Adrenal gland (tissue), 12 donors: ENCODE data around the gene GDF10. TPM values are rescaled to one million over a fixed set of nuclear protein-coding genes. Genes with fewer than 3 reads are reported as not detected.

Experiments
- DNase-seq, 7 donors: peaks; one replicate each; pipeline ENCODE4 v3.0.0-alpha.2; 2019 to 2020
- H3K27ac ChIP-seq, 5 donors: fragments of 200-600 bp; sonication (generic) in 4 of 5; 1 replicate in 3 of 5; 2 replicates in 2 of 5; pipeline versions ENCODE4 v1.5.1 to v1.8.0; 2016 to 2020; ENCODE audit warnings: mild to moderate bottlenecking in 1 of 5
- H3K27me3 ChIP-seq: fragments of 200-600 bp; 2 replicates; pipeline ENCODE4 v1.8.0; 2021
- H3K36me3 ChIP-seq, 2 donors: fragments of 200-600 bp; replicated peaks in 1 of 2; 1 replicate in 1 of 2; 2 replicates in 1 of 2; pipeline versions ENCODE4 v1.5.1 to v1.8.0; 2018 to 2022
- H3K4me1 ChIP-seq, 2 donors: fragments of 200-600 bp; replicated peaks in 1 of 2; 1 replicate in 1 of 2; 2 replicates in 1 of 2; pipeline versions ENCODE4 v1.5.1 to v1.8.0; 2018 to 2021
- H3K4me3 ChIP-seq, 4 donors: fragments of 200-600 bp; sonication (generic) in 3 of 4; one replicate each; pipeline ENCODE4 v1.5.1; 2016 to 2018
- H3K9me3 ChIP-seq, 3 donors: fragments of 200-600 bp; sonication (generic) in 1 of 3; replicated peaks in 1 of 3; 1 replicate in 2 of 3; 2 replicates in 1 of 3; pipeline versions ENCODE4 v1.5.1 to v1.8.0; 2016 to 2021
- POLR2A ChIP-seq, 2 donors: fragments of 450-650 bp; IDR thresholded peaks; one replicate each; pipeline ENCODE4 v1.6.1; 2017; ENCODE audit warnings: antibody characterized with exemption in 2 of 2, mild to moderate bottlenecking in 2 of 2, moderate library complexity in 1 of 2
- WGBS, 4 donors: extraction: QIAGEN DNeasy Blood & Tissue Kit in 2 of 4; methylation state at CpG; one replicate each; pipeline versions ENCODE4 v1.1.5 to v1.1.7; 2013 to 2017; 5-methylcytosine and 5-hydroxymethylcytosine counted together
- intact Hi-C, 2 donors: fragments of 100-400 bp; cut with DNase I; formaldehyde crosslinking; loops; one replicate each; pipeline versions ENCODE4 v1.14.1 to v1.15.0; 2022 to 2023
- polyA plus RNA-seq, 3 donors: library from polyadenylated mRNA; stranded (reverse); fragments of 200-250 nt in 2 of 3; fragments of 350-450 nt in 1 of 3; fragmentation: Illumina TruSeq in 1 of 3; extraction: RNeasy Lipid Tissue Mini Kit (QIAGEN cat#74804) in 1 of 3; gene quantifications; one replicate each; pipeline ENCODE4 v1.2.3, GENCODE V29; 2013 to 2014
- total RNA-seq, 9 donors: library from RNA; depleted of rRNA in 4 of 9; stranded (reverse); fragments of >200 nt in 4 of 9; fragments of 120-200 nt in 1 of 9; fragmentation: NEBNext Ultra II Directional in 1 of 9; extraction: Animal tissue kit (Norgen Biotek cat#: 25700) in 1 of 9; gene quantifications; one replicate each; pipeline versions ENCODE4 v1.1.0 to v1.2.4, GENCODE V29; 2013 to 2023
- TF ChIP-seq, protein P1 (sequence below), 6 experiments: fragments of 450-650 bp in 4 of 6; fragments of 200-600 bp in 2 of 6; sonication (generic) in 1 of 6; IDR thresholded peaks; 1 replicate in 5 of 6; 2 replicates in 1 of 6; pipeline versions ENCODE4 v1.5.1 to v1.8.0; 2016 to 2021; ENCODE audit warnings: antibody characterized with exemption in 6 of 6, mild to moderate bottlenecking in 2 of 6, moderate library complexity in 1 of 6
- donor health status: healthy with polysubstance abuse.
- donor health status: Bipolar disorder and iron deficiency.
- donor health status: DM: yes; HTN: yes; CAD: no.
- donor health status: DM: no; HTN: no; CAD: no.
- donor health status: DM: no; HTN: no; CAD: no.
- donor health status: DM: yes; HTN: yes; CAD: no.

The GDF10 gene
- total and polyA plus RNA-seq, 12 donors, result 0.06 to 8.5 (median 1.2) TPM; not detected in 1

DNA sequence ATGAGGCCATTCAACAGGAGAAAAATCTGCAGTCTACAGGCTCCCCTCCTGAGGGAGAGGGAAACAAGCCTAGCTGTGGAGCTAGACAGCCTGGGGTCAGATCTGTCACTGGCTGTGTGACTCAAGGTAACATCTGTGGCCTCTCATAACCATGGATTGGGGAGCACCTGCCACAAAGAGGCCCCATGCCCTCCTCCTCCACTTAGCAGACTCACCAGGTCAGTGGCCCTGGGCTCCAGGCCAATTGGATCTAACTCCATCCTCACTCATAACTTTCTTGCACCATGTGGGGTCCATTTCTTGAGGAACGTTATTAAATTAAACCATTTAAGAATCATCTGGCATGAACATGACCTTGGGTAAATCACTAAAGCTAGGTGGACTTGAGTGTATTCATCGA, 1.8 kb downstream of the GDF10 start:
- H3K4me3 ChIP-seq, result no peak overlapping the region
- intact Hi-C loops, result no loop called here
- 37 to 67% (median 54%) methylated on average over 2 of the region's 2 CpGs for WGBS, 4 donors

GRCh38 chr10:47303105-47303504, 3.1 kb downstream of the GDF10 start:
- 92 to 96% (median 94%) methylated on average over 7 of the region's 7 CpGs for WGBS, 4 donors
- intact Hi-C loops, result no loop called here
- peaks cover 15% of the 10 kb centered on the region for H3K27me3 ChIP-seq
- H3K27ac ChIP-seq, result no peak overlapping the region
- no peak for DNase-seq
- H3K36me3 ChIP-seq, result no peaks in the 10 kb centered on the region
- TF ChIP-seq, protein P1, sequence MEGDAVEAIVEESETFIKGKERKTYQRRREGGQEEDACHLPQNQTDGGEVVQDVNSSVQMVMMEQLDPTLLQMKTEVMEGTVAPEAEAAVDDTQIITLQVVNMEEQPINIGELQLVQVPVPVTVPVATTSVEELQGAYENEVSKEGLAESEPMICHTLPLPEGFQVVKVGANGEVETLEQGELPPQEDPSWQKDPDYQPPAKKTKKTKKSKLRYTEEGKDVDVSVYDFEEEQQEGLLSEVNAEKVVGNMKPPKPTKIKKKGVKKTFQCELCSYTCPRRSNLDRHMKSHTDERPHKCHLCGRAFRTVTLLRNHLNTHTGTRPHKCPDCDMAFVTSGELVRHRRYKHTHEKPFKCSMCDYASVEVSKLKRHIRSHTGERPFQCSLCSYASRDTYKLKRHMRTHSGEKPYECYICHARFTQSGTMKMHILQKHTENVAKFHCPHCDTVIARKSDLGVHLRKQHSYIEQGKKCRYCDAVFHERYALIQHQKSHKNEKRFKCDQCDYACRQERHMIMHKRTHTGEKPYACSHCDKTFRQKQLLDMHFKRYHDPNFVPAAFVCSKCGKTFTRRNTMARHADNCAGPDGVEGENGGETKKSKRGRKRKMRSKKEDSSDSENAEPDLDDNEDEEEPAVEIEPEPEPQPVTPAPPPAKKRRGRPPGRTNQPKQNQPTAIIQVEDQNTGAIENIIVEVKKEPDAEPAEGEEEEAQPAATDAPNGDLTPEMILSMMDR (IDR thresholded peaks at IDR 0.05), result no peak
- TF ChIP-seq POLR2A (IDR thresholded peaks at IDR 0.05), result no peak
- H3K4me1 ChIP-seq, result peaks cover 3 to 9% of the 10 kb centered on the region in 2 donors
- no peaks in the 10 kb centered on the region for H3K9me3 ChIP-seq
- no peak overlapping the region for H3K4me3 ChIP-seq

More for the DNA sequence above, 1.8 kb downstream of the GDF10 start:
- Histone ChIP-seq H3K36me3 (no peaks in the 10 kb centered on the region), H3K4me1 (peaks cover 3 to 9% of the 10 kb centered on the region in 2 donors), H3K27me3 (peaks cover 15% of the 10 kb centered on the region), H3K9me3 (no peaks in the 10 kb centered on the region), H3K27ac (no peak overlapping the region)
- no peak for DNase-seq
- TF ChIP-seq, protein P1 (IDR thresholded peaks at IDR 0.05), result no peak
- TF ChIP-seq POLR2A (IDR thresholded peaks at IDR 0.05), result no peak

DNA sequence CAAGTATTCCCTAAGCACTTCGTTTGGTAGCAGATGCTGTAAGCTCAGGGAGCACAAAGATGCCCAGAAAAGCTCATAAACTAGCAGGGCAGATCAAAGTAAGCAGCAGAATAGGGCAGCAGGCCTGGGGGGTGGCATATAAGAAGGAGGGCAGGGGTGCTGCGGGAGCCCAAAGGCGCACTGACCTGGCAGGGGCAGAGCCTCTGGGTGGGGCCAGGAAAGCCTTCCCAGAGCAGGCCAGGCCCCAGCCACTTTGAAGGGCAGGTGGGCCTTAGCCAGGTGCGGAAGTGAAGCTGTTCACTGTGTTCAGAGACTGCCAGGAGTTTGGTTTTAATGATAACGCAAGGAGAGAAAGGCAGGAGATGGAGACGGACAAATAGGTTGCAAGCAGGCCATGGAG, 3.9 kb downstream of the GDF10 start:
- peaks cover 15% of the 10 kb centered on the region for H3K27me3 ChIP-seq
- H3K9me3 ChIP-seq, result no peaks in the 10 kb centered on the region
- WGBS, 4 donors, result 91 to 94% (median 92%) methylated on average over 6 of the region's 6 CpGs
- peaks cover 3 to 9% of the 10 kb centered on the region in 2 donors for H3K4me1 ChIP-seq
- no peaks in the 10 kb centered on the region for H3K36me3 ChIP-seq
- intact Hi-C loops, result no loop called here
- DNase-seq, result no peak
- no peak overlapping the region for H3K4me3 ChIP-seq
- no peak overlapping the region for H3K27ac ChIP-seq
- TF ChIP-seq, protein P1 (IDR thresholded peaks at IDR 0.05), result no peak
- no peak for TF ChIP-seq POLR2A (IDR thresholded peaks at IDR 0.05)

DNA sequence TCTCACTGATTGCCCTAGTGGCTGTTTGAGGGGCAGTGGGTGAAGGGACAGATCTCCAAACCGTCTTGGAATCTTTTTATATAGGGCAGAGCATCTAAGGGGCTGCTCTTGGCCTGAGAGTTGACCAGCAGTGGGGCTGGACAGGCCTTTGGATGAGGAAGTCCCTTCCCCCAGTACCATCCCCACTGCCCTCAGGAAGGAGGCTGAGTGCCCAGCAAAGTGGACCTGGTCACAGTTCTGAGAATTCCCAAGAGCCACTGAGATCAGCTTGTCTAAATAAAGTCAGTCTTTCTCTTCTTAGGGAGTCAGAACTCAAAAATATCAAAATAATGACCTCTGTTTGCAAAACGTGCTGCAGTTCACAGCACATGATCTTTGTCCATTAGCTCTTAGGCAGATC, 5.6 kb downstream of the GDF10 start:
- intact Hi-C loops, result loop anchor here in 1 of 2 donors (5.0 kb wide), 1 partner anchor 278 kb away; no protein-coding TSS in a partner anchor
- H3K4me3 ChIP-seq, result no peak overlapping the region
- WGBS, 4 donors, result 38 to 49% (median 45%) methylated on average over 2 of the region's 2 CpGs
- H3K27me3 ChIP-seq, result peaks cover 7% of the 10 kb centered on the region
- peaks cover 1 to 3% of the 10 kb centered on the region in 2 donors for H3K4me1 ChIP-seq
- no peak overlapping the region for H3K27ac ChIP-seq
- TF ChIP-seq, protein P1 (IDR thresholded peaks at IDR 0.05), result no peak
- no peak for TF ChIP-seq POLR2A (IDR thresholded peaks at IDR 0.05)
- H3K9me3 ChIP-seq, result no peaks in the 10 kb centered on the region
- H3K36me3 ChIP-seq, result no peaks in the 10 kb centered on the region
- DNase-seq, result no peak
